HG02642 (cell line): ENCODE results near the gene ZAP70.
A peak's percentile ranks its signal among the peaks of the same experiment; 100 is the strongest.

Source experiments
- ATAC-seq: cut with Tn5 transposase; IDR thresholded peaks from one replicate; pipeline ENCODE4 v1.9.1; 2021; ENCODE audit warnings: mild to moderate bottlenecking; ENCODE audit not compliant: unreplicated experiment, poor library complexity

ZAP70 gene

GRCh38 chr2:97715951-97716694 lies 2.7 kb downstream of the ZAP70 start:
- ATAC-seq, result no peak

DNA sequence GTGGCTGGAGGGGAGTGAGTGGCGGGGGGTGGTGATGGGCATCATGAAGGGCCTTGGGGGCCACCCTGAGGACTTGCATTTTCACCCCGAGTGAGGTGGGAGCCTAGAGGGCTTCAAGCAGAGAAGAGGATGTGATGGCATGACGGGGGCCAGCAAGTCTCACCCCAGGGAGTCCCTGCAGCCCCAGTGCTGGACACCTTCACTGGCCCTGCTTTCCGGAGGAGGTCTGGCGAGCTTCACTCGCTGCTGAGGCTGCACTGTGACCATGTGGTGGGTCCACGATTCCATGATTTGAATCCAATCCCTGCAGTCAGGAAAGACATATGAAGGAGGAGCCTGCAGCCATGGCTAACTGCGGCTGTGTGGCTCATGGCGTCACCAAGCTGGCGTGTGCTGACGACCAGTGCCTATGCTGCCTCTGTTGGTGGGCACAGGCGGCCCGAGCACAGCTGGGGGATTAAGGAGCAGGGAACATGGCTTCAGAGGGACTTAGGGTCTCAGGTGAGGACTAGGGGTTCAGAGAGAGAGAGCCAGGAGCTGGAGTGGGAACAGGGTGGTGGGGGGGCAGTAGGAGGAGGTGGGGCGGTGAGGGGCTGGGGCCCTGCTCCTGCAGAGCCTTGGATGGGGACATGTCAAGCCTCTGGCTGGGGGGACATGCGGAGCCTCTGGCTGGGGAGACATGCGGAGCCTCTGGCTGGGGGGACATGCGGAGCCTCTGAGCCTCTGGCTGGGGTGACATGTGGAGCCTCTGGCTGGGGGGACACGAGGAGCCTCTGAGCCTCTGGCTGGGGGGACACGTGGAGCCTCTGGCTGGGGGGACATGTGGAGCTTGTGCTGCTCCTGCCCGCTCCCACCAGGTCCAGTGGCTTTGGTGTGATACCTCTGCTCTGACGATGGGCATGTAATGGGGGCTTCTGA lies 3.6 kb downstream of the ZAP70 start:
- ATAC-seq, result no peak

DNA sequence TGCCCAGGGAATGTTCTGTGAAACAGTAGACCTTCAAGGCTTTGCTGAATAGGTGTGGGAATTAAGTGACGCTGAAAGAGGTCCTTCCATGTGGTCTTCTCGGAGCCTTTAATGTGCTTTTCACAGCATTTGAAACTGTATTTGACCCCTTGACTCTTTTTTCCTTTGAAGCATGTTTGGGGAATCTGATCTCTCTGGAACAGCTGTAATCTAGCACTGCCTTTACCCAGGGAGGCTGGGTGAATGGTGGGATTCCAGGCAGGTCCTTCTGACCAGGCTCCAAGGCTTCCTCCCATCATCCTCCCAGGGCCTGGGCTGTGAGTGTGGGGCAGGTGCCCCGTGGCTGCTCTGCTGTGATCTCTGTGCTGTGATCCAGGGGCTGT lies 4.2 kb downstream of the ZAP70 start:
- no peak for ATAC-seq

GRCh38 chr2:97718051-97718882 lies 4.9 kb downstream of the ZAP70 start:
- peak; percentile 76 for ATAC-seq

- ATAC-seq, result peak; percentile 4
Observed at GRCh38 chr2:97718942-97719341, 5.6 kb downstream of the ZAP70 start.

- no peak for ATAC-seq
Observed at GRCh38 chr2:97719362-97720155, 6.2 kb downstream of the ZAP70 start.

DNA sequence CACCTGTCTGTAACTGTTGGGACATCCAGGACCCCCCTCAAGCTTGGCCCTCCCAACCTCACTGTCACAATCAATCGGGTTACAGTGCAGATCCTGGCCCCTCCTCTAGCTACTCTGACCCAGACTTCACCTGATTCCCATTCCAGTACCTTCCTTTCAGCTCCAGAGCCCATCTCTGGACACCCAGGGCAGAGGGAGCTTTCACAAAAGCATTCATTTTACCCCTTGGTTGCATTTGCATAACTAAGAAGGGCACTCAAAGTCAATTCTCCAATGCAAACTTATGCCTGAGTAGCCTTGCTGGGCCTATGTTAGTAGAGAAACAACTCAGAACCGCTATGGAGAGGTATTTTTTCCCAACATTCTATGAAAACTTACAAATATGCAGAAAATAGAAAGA lies 7.4 kb downstream of the ZAP70 start:
- no peak for ATAC-seq

DNA sequence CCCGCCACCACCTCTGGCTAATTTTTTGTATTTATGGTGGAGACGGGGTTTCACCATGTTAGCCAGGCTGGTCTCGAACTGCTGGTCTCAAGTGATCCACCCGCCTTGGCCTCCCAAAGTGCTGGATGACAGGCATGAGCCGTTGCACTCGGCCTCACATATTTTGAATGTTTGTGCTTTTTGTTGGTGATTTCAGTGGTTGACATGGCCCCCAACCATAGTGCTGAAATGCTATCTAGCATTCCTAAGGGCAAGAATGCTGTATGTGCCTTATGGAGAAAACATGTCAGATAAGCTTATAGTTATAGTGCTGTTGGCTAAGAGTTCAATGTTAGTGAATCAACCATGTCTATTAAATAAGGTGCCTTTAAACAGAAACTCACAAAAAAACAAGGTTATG lies 8.9 kb downstream of the ZAP70 start:
- no peak for ATAC-seq

DNA sequence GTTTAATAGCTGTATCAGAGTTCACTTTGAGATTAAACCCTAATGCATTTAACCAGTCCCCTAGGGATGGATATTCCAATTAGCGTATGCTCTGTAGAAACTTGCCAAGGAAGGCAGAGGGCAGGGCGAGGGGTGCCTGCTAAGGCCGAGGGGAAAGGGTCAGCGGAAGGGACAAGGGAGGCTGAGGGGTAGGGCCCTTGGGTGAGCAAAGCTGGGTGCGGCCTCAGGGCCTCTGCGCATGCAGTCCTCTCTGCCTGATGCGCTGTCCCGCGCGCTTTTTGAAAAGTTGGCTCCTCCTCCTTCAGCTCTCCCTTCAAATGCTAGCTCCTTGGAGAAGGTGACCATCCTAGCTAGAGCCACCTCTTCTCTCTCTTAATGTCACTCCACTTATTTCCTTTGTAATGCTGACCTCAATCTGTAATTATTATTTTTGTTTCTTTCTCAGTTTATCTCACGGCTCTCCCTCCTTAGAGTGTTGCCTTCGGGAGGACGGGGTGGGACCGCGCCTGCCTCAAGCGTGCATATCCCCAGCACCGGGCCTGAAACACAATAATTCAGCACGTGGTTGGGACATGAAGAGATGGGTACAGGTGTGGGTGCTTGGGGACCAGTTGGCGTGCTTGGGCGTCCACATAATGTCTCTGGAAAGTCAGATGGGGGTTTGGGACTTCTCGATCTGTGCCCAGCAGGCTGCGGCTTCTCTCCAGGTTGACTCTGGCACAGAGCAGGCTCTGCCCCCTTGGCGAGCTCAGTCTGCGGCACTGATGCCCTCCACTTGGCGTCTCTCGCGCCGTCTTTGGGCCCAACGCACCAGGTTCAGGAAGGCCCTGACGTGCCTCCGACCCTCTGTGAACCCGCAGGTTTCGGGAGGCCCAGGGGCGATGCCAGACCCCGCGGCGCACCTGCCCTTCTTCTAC lies 10.0 kb downstream of the ZAP70 start:
- no peak for ATAC-seq

- ATAC-seq, result no peak
Observed at GRCh38 chr2:97724073-97724410, 10.7 kb downstream of the ZAP70 start.

GRCh38 chr2:97724501-97724900 lies 11.1 kb downstream of the ZAP70 start:
- no peak for ATAC-seq

DNA sequence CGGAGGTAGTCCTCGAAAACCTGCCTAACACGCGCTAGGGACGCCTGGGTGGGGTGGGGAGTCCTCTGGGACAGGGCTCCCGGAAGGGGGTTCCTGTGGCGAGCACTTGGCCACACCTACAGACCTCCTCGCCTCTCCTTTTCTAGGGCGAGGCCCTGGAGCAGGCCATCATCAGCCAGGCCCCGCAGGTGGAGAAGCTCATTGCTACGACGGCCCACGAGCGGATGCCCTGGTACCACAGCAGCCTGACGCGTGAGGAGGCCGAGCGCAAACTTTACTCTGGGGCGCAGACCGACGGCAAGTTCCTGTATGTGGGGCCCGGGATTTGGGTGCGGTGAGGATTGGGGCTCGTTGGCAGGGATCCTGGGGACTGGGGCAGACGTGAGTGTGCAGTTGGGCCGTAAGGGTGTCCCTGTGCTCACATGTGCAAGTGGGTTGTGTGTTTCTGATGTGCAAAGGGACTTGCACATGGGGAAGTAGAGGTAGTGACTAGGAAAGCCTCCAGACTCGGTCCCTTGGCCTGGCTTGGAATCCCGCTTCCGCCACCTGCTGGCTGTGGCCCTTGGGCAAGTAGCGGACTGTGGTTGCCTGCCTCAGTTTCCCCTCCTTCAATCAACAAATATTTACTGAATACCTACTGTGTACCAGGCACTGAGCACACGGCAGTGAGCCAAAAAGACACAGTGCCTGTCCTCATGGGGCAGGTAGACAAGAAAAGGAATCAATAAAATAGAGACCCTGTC lies 11.7 kb downstream of the ZAP70 start:
- no peak for ATAC-seq

DNA sequence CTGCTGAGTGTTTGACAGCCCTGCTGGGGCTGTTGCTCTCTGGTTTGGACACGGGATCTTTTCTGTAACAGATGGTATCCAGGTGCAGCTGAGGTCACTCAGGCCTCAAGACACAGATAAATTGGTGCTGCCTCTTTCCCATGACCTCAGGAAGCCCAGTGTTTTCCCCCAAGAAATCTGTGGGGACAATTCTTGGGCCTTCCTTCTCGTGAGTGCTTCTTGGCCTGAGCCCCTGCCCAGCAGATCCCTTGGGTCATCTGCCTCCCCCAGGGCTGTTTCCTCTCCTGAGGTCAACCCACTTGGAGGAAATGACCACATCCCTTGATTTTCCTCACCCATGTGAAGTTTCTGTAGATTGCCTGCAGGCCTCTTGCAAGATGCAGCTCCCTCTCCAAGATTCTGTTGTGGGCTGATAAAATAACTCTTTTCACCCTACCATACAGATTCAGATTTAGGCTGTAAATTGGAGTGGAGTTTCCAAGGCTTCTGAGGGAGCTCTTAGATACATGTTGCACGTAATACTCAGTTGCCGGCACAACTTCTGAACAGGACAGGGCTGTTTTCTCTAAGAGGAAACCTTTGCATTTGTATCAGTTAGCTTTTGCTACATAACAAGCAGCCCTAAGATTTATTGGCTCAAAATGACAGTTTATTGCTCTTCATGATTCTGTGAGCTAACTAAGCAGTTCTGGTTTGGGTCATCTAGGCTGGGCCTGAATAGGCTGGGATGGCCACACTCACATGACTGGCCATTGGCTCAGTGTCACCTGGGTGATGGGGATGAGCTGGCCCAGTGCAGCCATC lies 13.1 kb downstream of the ZAP70 start:
- ATAC-seq, result no peak

DNA sequence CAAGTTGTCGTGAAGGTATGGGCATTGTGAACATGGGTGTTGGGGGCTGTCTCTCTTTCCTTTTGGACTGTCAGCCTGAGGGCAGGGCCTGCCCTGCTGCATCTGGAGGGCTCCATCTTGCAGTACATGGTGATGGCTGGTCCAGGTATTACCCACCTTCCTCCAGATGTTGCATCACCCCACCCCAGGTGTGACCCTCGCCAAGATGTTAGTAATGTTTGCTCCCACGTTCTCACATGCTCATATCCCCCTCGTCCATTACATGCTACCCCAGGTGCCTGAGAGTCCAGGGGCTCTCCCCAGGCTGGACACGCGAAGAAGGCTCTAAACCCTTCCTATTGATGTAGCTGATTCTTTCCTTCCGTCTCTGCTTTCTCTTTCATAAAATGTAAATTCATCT lies 13.9 kb downstream of the ZAP70 start:
- no peak for ATAC-seq

DNA sequence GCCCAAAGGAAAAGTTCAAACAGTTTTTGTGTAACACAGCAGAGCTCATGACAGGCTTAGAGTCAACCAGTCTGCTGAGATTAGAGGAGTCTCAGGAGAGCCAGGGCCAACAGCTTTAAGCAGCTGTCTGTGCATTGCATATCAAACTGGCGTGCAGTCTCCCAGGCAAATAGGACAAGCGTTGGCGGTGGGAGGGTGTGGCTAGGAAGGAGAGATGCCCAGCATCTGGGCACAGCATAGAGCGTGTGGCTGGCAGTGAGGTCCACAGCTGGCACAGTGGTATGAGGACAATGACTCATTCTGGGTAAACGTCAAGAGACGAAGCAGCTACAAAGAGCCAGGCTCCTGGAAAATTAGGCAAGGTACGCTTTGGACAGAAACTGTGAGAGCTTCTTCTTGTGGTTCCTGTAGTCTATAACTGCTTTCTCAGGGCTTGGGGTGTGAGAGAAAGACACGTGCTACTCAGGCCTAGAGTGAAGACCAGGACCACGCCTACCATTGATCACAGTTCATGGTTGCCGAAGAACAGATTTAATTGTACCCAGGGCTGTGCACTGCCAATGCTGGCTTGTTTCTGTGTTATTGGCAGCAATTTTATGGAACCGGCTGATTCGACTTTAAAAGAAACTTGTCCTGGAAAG lies 14.8 kb downstream of the ZAP70 start:
- no peak for ATAC-seq

GRCh38 chr2:97730245-97730644 lies 16.9 kb downstream of the ZAP70 start:
- no peak for ATAC-seq
